PC-9 (cell line): ENCODE results near the gene SLC18B1.

Experiments used
- CTCF ChIP-seq: fragments of 200-600 bp; sonication (generic); conservative IDR thresholded peaks from 2 replicates; pipeline ENCODE4 v1.6.1; 2017; ENCODE audit warnings: mixed run types, antibody characterized with exemption, mild to moderate bottlenecking, moderate library complexity
- EZH2 ChIP-seq: fragments of 200-600 bp; sonication (generic); IDR thresholded peaks from 2 replicates; pipeline ENCODE4 v1.8.0; 2017; ENCODE audit warnings: antibody characterized with exemption, low read depth

- TF ChIP-seq CTCF (no peak), EZH2 (no peak)
These were observed at the start of gene SLC18B1 for GRCh38 chr6:132797951-132798868.
